Esophagus muscularis mucosa (tissue), 4 donors: ENCODE data around the gene OSBPL3.

Experiments used
- EP300 ChIP-seq: sonication (generic); formaldehyde crosslinking; IDR thresholded peaks from one replicate; pipeline ENCODE4 v1.6.1; 2017; ENCODE audit warnings: antibody characterized with exemption
- POLR2A ChIP-seq: fragments of 450-650 bp; IDR thresholded peaks from one replicate; pipeline ENCODE4 v1.6.1; 2017; ENCODE audit warnings: antibody characterized with exemption, moderate library complexity, mild to moderate bottlenecking, low read depth
- TF ChIP-seq, protein P1 (sequence below), 3 experiments: fragments of 200-600 bp in 2 of 3; fragments of 450-650 bp in 1 of 3; sonication (generic) in 2 of 3; IDR thresholded peaks; one replicate each; pipeline ENCODE4 v1.5.1; 2017 to 2019; ENCODE audit warnings: antibody characterized with exemption in 3 of 3, mild to moderate bottlenecking in 2 of 3, moderate library complexity in 1 of 3

GRCh38 chr7:24755541-24756407 lies 224.2 kb downstream of the OSBPL3 start:
- no peak for TF ChIP-seq POLR2A
- TF ChIP-seq, protein P1, sequence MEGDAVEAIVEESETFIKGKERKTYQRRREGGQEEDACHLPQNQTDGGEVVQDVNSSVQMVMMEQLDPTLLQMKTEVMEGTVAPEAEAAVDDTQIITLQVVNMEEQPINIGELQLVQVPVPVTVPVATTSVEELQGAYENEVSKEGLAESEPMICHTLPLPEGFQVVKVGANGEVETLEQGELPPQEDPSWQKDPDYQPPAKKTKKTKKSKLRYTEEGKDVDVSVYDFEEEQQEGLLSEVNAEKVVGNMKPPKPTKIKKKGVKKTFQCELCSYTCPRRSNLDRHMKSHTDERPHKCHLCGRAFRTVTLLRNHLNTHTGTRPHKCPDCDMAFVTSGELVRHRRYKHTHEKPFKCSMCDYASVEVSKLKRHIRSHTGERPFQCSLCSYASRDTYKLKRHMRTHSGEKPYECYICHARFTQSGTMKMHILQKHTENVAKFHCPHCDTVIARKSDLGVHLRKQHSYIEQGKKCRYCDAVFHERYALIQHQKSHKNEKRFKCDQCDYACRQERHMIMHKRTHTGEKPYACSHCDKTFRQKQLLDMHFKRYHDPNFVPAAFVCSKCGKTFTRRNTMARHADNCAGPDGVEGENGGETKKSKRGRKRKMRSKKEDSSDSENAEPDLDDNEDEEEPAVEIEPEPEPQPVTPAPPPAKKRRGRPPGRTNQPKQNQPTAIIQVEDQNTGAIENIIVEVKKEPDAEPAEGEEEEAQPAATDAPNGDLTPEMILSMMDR (IDR thresholded peaks at IDR 0.05) = no peak
- TF ChIP-seq EP300 = no peak
